GM18909 (cell line): ENCODE results near the gene GDPD5.
"Not testable (repeated sequence)": the region's sequence is repeated elsewhere in the genome, so short reads cannot be mapped to it uniquely, and the experiment has no call there.

ENCODE experiments used
- ATAC-seq: cut with Tn5 transposase; IDR thresholded peaks from one replicate; pipeline ENCODE4 v1.9.1; 2021; ENCODE audit warnings: mild to moderate bottlenecking; ENCODE audit not compliant: unreplicated experiment, poor library complexity

The GDPD5 gene

DNA sequence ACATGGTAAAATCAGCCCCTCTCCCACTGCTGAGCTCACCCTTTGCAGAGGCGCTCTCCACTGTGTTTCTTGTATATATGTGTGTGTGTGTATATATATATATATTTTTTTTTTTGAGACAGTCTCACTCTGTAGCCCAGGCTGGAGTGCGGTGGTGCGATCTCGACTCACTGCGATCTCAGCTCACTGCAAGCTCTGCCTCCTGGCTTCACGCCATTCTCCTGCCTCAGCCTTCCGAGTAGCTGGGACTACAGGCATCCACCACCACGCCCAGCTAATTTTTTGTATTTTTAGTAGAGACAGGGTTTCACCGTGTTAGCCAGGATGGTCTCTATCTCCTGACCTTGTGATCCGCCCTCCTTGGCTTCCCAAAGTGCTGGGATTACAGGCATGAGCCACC lies 112.6 kb downstream of the GDPD5 start:
- not testable (repeated sequence) for ATAC-seq

DNA sequence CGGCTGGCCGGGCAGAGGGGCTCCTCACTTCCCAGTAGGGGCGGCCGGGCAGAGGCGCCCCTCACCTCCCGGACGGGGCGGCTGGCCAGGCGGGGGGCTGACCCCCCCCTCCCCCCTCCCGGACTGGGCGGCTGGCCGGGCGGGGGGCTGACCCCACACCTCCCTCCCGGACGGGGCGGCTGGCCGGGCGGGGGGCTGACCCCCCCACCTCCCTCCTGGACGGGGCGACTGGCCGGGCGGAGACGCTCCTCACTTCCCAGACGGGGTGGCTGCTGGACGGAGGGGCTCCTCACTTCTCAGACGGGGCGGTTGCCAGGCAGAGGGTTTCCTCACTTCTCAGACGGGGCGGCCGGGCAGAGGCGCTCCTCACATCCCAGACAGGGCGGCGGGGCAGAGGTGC lies 115.8 kb downstream of the GDPD5 start:
- ATAC-seq = not testable (repeated sequence)

DNA sequence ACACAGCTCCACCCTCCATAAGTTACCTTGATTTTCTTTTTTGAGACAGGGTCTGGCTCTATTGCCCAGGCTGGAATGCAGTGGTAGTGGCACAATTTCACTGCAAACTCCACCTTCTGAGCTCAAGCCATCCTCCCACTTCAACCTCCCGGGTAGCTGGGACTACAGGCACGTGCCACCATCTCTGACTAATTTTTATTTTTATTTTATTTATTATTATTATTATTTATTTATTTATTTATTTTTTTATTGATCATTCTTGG lies 116.9 kb downstream of the GDPD5 start:
- ATAC-seq = no peak

DNA sequence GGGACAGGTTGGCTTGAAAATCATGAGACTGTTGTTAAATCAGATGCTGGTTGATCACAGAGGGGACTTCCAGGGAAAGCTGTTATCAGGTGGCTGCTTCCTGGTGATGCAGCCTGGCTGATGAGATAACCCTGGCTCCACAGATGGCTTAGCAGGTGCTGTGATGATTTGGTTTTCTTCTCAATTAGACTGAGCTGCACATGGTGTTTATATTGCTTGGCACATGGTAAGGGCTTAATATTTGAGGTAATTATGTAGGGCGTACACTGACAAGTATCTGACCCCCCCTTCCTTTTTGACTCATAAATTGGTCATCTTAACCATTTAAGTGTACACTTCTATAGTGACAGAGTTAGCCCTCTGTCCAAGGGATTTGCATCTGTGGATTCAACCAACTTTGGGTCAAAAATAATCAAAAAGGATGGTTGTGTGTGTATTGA lies 119.4 kb downstream of the GDPD5 start:
- no peak for ATAC-seq

DNA sequence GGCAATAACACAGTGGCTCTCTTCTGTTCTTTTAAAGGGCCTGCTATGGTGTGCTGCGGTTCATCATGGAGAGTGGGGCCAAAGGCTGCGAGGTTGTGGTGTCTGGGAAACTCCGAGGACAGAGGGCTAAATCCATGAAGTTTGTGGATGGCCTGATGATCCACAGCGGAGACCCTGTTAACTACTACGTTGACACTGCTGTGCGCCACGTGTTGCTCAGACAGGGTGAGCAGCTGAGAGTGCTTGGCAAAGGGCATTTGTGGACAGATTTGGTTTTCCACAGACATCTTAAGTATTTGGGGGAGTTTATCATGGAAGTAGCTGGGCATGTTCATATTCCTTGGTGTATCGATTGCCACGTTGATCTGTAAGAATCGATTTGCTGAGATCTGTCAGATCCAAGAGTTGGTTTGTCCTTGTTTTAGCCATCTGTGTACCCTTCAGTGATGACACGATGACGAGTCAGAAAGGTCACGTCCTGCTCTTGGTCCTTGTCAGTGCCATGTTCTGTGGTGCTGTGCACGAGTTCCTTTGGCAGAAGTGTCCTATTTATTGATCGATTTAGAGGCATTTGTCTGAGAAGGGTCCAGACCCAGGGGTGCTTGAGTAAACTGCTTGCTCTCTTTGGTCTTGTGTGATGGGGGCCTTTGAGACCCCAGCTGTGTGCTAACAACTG lies 121.6 kb downstream of the GDPD5 start:
- ATAC-seq = no peak

DNA sequence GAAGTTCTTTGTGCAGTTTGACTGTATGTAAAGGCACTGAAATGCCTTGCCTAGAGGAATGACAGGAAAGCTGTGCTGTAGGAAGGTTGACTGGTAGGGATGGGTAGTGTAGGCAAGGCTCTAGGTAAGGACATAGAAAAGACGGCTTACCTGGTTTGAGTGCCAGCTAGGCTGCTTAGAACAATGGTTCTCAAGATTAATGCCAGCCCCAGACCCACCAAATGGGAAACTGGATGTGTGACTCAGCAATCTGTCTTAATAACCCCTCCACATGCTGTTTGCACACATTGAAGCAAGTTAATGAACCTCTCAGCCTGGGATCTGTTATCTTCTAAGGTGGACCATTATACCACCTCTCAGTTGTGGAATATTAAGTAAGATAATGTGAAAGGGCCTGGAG lies 122.7 kb downstream of the GDPD5 start:
- ATAC-seq = no peak

DNA sequence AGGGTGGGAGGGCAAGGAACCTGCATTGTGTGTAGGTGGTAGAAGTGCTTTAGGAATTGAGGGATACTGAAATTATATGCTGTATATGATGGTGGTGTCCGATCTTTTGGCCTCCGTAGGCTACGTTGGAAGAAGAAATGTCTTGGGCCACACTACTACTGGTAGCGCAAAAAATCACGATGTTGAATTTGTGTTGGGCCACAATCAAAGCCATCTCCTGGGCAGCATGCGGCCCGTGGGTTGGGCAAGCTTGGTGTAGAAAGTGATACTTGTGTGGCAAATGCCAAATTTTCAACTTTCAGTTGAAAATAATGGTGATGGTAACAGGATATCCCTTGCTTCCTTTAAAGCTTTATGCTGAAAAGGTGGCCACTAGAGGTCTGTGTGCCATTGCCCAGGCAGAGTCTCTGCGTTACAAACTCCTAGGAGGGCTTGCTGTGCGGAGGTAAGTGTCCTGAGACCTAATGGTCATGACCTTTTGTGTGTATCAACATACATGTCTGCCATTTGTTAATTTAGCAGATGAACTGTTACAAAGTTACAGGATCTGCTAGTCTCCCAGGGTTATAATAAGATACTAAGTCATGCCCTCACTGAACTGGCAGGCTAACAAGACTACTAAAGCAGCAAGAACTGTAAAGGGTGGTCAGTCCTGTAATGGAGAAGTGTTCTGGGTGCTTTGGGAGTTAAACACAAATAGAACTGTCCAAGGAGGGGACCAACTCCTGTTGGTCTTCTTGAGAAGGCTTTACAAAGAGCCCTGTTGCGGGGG lies 123.6 kb downstream of the GDPD5 start:
- ATAC-seq = no peak

DNA sequence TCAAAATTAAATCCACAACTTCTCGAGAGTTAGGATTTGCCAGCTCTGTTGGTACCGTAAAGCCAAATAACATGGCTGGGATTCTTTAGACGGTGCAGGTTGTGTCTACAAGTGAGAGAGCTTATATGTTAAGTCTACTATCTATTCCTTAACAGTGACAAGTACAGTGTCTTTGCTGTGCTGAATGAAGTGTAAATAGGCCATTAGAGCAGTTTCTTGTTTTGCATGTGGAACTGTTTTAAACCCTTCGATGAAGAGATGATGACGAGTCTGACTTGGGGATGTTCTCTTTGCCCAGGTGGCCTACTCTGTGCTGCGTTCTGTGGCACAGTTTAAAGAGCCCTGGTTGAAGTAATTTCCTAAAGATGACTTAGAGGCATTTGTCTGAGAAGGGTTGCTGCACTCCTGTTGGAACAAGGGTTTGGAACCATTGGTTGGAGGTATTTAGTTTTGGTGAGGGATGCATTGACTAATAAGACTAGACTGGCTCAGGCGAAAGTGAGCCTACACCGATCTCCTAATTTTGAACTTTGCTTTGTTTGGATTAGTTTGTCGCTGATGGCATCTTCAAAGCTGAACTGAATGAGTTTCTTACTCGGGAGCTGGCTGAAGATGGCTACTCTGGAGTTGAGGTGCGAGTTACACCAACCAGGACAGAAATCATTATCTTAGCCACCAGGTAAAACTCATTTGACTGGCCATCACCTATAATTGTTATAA lies 125.4 kb downstream of the GDPD5 start:
- no peak for ATAC-seq

DNA sequence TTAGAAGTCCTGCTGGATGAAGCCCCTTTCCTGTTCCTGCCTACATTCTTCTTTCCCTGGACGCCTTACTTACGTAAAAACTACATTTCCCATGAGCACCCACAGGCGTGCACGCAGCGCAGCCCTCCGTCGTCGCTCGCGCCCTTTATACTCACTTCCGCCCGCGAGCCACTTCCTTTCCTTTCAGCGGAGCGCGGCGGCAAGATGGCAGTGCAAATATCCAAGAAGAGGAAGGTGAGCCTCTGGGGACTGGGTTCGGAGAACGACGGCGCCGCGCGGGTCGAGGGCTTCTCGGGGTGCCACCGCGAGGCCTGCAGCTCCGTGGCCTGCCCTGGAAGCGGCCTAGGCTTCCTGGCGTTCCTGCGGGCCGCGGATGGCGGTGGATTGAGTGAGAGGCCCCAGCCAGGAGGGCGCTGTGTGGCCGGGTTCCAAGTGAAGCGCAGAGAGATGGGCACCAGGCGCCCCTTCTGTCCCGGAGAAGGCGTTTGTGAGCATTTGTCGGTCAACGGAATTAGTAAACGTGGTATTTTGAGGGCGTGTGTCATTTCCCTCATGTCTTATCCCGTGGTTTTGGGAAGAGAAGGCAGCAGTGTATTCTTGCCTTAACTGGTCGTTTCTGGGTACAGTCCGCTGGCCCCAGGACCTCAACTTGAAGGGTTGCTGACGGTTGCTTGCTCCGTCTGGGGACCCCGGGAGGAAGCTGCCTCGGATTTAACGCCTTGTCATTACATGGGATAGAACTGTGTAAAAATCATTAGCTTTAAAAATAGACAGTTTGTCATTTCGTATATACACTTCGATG lies 126.2 kb downstream of the GDPD5 start, which contains the start of gene RPS3:
Gene RPS3 (plus strand): TSS at position 175 of the 802 bp plus-strand sequence. CDS start 30 bp downstream, at position 205.
- ATAC-seq = peak; percentile 90

DNA sequence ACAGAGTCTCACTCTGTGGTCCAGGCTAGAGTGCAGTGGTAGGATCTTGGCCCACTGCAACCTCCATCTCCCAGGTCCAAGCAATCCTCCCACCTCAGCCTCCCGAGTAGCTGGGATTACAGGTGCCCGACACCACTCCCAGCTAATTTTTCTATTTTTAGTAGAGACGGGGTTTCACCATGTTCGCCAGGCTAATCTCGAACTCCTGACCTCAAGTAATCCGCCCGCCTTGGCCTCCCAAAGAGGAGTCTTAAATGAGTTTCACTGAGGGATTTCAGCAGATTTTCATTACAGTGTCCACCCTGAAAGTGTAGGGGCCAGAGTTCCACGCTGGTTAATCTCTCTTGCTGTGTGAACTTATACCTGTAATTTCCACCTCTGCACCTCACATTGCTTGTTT lies 126.8 kb downstream of the GDPD5 start:
- no peak for ATAC-seq

DNA sequence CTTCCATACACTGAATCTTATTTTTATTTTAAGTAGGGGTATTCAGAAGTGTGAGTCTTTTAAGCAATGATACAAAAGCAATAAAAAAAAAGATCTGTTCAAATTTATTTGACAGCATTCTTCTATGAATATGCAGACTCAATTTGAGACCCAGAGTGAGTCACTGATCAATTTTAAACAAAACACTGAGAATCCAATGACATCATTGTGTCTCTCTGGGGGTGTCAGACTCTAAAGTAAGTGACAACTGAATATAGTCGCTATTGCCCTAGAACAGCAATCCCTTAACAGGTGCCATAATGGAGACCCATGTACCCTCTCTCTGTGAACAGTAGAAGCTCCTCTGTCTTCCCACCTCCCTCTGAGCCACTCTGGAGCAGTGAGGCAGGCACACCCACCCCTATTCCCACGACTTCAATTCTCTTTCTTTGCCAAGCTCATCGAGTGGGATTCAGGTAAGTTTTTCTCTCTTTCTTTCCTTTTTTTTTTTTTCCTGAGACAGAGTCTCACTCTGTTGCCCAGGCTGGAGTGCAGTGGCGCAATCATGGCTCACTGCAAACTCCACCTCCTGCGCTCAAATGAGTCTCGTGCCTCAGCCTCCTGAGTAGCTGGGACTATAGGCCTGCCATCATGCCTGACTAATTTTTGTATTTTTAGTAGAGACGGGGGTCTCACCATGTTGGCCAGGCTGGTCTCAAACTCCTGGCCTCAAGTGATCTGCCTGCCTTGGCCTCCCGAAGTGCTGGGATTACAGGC lies 131.5 kb downstream of the GDPD5 start:
- no peak for ATAC-seq

DNA sequence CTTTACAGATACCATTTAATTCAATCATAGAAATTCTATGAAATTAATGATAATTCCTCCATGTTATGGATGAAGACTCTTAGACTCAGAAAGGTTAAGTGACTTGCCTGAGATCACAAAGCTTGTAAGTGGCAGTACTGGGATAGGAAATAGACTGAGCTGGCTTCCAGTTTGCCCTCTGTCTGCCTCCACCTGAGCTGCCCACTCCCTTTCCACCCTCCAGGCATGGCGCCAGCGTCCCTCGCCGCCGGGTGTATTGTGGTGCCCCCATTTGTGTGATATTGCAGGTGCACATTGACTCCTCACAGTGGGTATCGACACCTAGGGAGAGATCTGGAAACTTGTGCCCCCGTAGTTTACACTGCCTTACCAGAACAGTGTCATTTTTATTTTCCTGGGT lies 135.8 kb downstream of the GDPD5 start:
- no peak for ATAC-seq

DNA sequence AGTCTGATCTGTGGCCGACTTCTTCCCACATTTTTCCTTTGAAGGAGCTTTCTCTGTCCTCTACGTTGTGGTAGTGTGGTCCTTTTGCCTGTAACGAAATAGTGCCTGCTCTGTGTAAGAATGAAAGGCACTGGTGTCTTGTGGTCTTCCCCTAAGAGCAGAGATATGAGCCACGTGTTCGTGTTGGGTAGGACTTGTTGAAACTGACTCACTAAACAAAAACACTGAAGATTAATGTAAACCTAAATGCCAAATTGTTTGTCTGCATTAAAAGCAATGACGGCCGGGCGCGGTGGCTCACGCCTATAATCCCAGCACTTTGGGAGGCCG lies 136.5 kb downstream of the GDPD5 start:
- no peak for ATAC-seq

DNA sequence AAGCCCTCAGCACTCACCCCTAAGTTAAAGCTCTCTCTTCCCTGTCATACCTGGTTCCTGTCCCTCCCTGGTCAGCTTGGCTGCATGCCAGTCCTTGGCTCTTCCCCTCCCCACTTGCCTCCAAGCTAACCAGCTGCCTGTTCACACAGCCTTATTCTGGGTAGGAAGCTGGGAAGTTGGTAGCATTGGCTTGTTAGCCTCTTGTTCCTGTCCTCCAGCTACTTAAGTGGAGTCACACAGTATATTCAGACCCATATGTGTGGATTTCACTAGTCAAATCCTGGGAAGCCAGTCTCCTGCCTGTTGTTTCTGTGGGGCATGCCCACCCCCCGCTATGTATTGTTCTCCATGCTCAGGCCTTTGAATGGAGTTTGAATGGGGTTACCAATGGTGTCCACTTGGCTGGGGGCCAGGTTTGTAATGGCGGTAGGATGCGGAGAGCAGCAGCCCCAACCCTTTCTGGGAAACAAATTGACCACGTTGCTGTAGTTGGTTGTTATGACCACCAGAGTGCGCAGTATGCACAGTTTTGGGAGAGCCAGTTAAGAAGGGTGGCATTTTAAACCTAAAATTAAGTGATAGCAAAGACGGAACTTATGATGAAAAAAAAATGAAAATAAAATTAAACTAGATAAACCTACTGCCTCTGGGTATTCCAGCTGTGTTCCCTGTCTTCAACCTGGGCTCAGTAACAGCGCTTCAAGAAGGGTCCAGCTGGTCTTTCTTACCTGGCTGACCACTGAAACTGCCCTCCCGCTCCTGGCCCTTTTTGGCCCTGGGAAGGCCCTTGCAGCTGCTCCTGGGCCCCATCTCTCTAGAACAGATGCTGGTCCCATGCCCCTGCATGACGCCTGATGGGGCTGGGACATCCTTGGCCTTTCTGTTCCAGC lies 137.1 kb downstream of the GDPD5 start:
- no peak for ATAC-seq

DNA sequence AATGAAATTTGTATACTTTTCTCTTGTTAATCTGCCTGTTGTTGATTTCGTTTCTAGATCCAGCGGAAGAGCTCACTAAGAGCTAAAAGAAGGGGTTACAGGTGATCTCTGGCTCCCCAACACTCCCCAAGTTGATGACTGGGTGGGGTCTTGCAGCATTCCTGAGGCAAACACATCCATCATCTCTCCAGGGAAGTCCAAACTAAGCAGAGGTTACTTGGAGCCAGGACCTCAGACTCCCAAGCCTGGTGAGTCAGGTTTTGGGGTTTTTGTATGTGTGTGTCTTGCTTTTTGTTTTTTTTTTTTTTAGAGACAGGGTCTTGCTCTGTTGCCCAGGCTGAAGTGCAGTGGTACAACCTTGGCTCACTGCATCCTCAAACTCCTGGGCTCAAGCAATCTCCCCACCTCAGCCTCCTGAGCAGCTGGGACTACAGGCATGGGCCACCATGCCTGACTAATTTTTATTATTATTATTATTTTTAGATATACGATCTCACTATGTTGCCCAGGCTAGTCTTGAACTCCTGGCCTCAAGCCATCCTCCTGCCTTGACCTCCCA lies 137.9 kb downstream of the GDPD5 start:
- no peak for ATAC-seq

DNA sequence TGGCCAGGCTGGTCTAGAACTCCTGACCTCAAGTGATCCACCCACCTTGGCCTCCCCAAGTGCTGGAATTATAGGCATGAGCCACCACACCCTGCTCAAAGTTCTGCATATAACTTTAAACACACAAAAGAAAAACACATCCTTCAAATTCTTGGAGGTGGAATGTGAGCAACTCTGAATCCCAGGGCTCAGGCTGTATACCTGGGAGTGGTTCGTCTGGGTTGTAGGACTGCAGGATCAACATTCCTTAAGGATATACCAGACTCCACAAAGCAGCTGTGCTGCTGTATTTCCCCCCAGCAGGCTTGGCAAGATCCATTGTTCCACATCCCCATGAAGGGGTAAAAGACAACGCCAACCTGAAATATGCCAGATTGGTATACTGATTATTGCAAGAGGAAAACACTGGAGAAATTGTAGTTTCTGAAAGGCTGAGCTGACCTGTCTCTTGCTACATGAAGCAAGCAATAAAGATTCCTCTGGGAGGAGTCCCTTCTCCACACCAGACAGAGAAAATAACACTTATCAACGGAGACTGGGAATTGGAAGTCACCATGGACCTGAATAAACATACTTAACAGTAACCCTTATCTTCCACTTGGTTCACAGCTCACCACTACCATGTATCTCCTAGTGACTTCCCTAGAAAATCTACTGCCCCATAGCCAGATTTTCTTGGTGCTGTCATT lies 138.7 kb downstream of the GDPD5 start:
- no peak for ATAC-seq
